GM04504 (cell line): ENCODE measurements around the gene SETD5.

Experiments used
- DNase-seq: peaks from one replicate; pipeline ENCODE4 v3.0.0-alpha.2; 2012; ENCODE audit warnings: low read depth

Gene SETD5

GRCh38 chr3:9409981-9410854 is 12.8 kb downstream of the SETD5 start:
- no peak for DNase-seq

DNA sequence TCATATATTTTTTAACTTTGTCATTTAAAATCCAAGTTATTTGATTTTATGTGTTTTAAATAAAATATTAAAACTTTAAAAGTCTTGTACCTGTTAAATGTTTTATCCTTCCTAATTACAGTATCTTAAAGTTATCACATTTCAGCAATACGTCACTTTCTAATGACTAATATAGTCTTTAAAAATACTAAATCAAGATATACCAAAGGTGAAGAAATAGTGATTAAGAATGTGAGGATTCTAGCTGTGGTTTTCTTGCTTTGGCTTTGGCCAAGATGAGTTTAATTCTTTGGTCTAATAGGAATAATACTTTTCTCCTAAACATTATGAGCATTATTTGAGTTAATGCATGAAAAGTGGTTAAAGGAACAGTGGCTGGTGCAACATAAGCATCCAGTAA is 13.9 kb downstream of the SETD5 start:
- DNase-seq, result no peak

DNA sequence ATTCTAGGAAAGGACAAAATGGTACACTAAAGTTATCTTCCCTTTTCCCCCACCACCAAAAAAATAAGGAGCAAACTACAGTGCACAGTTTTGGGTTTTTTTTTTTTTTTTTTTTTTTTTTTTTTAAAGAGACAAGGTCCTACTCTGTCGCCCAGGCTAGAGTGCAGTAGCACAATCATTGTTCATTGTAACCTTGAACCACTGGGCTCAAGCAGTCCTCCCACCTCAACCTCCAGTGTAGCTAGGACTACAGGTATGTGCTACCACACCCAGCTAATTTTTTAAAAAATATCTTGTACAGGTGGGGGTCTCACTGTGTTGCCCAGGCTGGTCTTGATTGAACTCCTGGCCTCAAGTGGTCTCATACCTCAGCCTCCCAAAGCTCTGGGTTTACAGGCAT is 14.9 kb downstream of the SETD5 start:
- no peak for DNase-seq

GRCh38 chr3:9414826-9415225 is 17.4 kb downstream of the SETD5 start:
- DNase-seq, result no peak

- DNase-seq, result no peak
Observed at GRCh38 chr3:9415485-9416138, 18.2 kb downstream of the SETD5 start.

- no peak for DNase-seq
Observed at GRCh38 chr3:9416139-9416780, 18.8 kb downstream of the SETD5 start.

DNA sequence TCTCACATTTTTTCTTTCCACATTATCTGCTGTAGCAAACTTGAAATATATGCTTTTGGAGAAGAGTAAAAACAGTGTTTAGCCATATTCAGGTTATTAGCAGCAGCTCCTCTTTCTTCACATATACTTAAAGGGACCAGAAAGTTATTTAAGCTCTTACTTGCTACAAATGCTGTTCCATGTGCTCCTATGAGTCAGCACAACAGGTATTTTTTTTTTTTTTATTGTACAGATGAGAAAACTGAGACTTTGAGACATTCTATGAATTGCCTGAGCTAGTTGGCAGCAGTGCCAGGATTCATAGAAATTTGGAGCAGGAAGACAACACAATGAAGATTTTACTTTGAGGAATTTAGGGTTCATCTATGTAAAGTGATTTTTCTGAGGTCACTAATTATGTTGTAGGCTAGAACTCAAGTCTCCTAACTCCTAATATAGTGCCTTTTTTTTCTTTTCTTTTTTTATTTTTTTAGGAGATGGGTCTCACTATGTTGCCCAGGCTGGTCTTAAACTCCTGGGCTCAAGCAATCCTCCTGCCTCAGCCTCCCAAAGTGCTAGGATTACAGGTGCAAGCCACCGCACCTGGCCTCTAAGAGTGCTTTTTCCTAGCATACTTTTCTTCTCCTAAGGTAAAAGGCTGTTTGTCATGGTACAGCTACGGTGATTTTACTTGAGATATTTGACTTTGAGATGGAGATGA is 23.6 kb downstream of the SETD5 start:
- no peak for DNase-seq

DNA sequence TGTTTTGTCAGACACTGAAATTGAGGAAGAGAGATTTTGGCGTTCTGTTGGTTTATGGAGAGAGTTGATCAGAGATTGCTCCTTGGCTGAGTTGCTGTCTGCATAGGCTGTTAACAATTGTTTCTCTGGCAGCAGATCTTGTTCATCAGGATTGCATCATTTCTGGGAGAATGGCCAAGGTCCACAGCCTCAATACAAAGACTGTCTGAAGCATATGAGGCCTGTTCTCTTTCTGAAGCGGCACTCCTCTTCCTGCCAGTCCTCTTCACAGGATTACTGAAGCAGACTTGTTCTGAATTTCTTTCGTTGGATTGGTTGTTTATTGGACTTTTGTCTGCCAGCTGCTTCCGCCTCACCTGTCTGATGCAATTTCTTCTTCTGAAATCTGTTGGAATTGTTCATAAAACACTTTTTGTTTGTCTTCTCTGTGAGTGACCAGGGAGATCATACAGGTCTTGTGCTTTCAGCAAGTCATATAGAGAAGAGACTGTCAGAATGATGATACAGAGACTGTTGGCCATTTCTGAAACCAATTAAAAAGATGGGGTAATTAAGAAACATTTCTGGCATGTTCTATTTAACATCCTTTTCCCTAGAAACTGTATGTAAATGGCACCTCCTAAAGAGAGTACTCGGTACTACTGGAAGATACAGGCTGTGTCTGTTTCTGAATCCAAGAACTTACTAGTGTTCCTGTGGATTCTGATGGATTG is 25.5 kb downstream of the SETD5 start:
- DNase-seq, result peak; percentile 97

DNA sequence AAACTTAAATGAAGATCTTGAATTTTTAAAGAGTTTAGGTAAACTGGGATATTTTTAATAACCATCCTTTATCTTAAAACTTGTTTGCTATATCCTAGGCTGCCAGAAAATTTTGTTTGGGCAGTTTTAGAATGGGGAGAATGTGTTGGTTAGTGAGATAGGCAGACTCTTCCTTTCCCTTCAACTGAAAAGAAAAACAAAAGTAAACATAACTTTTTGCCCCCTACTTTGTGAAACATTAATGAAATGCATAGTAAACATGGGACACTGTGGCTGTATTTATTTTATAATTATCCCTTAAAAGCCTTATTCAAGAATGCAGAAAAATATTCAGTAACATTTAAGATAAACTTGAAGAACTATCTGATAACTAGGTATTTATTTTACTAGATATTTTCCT is 31.0 kb downstream of the SETD5 start:
- no peak for DNase-seq

DNA sequence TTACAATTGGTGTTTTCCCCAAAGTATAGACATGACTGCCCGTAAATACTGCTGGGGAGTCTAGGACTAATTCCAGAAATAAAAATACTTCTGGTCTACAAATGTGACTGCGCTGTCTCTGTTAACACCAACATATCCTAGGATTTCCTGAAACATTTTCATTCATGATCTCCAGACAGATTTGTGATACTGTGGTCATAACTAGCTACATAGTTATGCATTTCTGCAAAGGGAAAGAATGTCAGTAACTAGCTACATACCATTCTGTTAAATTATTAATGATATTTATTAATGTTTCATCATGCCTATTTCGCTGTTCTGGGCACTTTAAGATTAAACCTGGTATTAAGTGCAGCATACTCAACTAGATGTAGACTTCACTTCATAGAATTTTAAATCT is 33.3 kb downstream of the SETD5 start:
- no peak for DNase-seq

- DNase-seq, result no peak
Observed at GRCh38 chr3:9433627-9434521, 36.5 kb downstream of the SETD5 start.

DNA sequence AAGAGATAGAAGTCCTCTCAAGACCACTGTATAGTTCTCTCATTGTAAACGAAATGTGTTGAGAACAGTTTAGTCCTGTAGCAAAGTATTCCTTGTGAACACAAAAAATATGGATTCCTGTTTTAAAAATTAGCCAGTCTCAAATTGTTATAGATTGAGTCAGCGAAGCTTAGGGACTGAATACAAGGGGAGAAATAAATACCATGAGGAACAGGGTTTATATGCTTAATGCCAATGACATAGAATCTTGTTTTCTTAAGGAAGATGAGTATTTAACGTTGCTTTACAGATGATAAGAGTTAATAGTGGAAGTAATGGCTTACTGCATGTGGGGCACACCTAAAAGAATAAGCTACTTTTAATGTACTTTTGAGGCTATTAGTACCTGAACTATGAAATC is 37.9 kb downstream of the SETD5 start:
- DNase-seq, result no peak

- no peak for DNase-seq
Observed at GRCh38 chr3:9439331-9439730, 41.9 kb downstream of the SETD5 start.

DNA sequence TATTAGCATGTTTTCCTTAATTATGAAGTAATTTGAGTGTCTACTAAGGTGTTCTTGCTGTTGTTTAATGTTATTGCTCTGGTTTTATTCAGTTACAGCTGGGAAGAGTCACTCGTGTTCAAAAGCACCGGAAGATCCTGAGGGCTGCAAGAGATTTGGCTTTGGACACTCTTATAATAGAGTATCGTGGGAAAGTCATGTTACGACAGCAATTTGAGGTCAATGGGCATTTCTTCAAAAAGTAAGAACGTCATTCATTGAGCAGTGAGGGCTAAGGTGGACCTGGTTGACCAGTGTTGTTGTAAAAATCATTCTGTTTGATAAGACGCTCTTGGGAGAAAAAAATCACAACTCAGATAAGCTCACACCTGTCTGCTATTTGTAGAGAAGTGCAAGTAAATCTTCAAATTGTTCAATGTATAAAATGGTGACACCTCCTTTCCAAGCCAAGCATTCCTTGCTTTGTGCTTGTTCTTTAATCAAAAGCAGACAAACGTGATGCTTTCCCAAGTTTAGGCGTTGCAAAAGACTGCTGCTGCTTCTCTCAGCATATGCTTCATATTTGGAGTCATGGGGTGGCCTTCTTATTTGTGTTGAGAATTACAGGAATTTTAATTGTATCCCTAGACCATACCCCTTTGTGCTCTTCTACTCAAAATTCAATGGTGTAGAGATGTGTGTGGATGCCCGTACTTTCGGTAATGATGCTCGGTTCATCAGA is 44.2 kb downstream of the SETD5 start:
- DNase-seq, result no peak

GRCh38 chr3:9448071-9448470 is 50.7 kb downstream of the SETD5 start:
- no peak for DNase-seq

DNA sequence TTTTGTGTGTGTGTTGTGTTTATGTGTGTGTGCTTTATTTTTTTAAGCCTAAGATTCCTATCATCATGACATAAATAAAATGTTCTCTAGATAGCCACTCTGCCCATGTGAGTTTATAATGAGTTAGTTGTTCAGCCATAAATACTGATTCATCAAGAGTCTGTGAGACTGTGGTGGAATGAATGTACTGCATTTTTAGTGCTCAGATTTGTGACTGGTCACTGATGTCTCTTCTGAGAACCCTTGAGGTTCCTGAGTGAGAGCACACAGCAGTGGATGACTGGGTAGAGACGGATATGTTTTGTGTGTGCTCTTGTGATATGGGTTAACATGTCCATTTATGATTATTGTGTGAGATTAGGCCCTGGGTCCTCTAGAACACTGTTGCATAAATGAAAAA is 51.2 kb downstream of the SETD5 start:
- DNase-seq, result no peak

DNA sequence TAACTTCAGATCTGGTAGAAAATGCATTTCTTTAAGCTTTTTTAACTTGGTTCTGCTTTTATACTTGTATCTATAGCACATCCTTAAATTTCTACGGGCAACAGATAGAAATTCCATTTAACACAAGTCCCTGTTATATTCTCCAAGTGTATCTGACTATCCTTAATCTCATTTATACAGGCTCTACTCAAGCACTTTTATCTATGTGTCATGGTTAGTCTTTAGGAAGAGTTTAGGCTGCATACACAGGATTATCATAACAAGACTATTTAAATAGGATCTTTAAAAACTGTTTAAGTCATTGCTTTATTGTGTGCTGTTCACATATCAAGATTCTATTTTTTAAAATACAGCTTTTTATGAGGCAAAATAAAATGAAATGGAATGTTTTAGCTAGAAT is 52.7 kb downstream of the SETD5 start:
- DNase-seq, result no peak

DNA sequence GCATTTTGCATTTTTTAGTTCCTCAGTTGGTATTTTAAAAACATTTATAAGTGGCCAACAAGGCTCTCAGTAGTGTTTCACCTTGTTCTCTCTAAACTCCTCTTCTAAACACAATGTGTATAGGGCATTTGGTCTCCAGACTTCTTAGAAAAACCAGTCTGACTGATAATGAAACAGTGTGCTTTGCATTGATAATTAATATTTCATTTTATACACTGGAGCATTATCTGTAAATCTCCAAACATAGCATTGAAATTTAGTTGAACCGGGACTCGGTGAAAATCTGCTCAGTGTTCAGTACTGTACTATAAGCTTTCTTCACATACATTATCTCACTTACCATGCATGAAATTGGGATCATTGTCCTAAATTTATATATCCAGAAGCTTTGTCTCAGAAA is 53.6 kb downstream of the SETD5 start:
- no peak for DNase-seq

- no peak for DNase-seq
Observed at GRCh38 chr3:9452417-9452816, 55.0 kb downstream of the SETD5 start.

DNA sequence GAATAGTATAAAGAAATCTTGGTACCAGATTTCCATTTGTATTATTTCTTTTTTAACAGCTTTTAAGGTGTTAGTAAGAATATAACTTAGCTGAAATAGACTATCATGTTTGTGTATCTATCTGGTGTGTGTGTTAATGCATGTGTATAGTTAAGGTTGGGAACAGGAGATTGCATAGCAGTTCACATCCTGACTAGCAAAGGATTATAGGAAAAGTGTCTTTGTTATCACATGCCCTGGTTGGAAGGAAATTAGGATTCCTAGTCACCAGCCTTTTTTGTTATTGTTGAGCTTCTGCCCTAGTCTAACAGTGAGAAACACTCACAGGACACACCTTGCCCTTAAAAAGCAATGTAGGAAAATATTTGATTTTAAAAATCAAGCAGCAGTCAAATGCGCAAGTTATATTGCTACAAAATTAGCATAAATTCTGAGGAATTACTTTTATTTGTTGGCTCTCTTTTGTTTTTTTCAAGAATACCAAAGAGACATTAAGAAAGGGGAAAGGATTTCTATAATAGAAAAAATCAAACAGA is 58.2 kb downstream of the SETD5 start:
- DNase-seq, result no peak
